Measurements from ENCODE around the gene RNF144B. TPM values are rescaled to one million over a fixed set of nuclear protein-coding genes. Genes with fewer than 3 reads are reported as not detected.

Gene RNF144B
- total RNA-seq, 6 experiments from 2014 or later, result 7.6 to 19.1 (median 10.2) TPM

DNA sequence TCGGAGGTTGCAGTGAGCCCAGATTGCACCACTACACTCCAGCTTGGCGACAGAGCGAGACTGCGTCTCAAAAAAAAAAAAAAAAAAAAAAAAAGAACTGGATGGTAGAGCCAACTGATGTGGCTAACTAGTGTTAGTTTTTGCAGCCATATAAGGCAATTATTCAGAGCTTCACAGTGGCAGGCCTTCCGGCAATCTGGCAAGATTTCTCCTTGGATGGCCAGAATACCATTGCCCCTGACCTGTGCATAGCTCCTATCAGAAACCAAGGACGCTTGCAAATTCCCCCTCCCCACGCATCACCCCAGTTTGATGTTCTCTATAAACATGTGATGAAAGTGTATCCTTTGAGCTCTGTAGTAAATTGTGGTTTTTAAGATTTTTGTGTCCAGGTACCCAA lies 127.0 kb downstream of the RNF144B start:
- Histone ChIP-seq H3K9me3 (no peaks in the 10 kb centered on the region), H3K4me3 (no peak overlapping the region), H3K27ac (no peak overlapping the region), H3K27me3 (no peaks in the 10 kb centered on the region), H3K36me3 (no peaks in the 10 kb centered on the region), H3K4me1 (peaks cover 0 to 14% (median 0%) of the 10 kb centered on the region in 4 donors)
- intact Hi-C loops (cut with DNase I), result no loop called here
- 85% methylated on average over 3 of the region's 7 CpGs for WGBS (ENCODE audit: insufficient coverage, low coverage, low lambda C conversion rate, missing lambda C conversion rate)
- no peak for TF ChIP-seq POLR2A (IDR thresholded peaks at IDR 0.05)
- TF ChIP-seq, protein P1, sequence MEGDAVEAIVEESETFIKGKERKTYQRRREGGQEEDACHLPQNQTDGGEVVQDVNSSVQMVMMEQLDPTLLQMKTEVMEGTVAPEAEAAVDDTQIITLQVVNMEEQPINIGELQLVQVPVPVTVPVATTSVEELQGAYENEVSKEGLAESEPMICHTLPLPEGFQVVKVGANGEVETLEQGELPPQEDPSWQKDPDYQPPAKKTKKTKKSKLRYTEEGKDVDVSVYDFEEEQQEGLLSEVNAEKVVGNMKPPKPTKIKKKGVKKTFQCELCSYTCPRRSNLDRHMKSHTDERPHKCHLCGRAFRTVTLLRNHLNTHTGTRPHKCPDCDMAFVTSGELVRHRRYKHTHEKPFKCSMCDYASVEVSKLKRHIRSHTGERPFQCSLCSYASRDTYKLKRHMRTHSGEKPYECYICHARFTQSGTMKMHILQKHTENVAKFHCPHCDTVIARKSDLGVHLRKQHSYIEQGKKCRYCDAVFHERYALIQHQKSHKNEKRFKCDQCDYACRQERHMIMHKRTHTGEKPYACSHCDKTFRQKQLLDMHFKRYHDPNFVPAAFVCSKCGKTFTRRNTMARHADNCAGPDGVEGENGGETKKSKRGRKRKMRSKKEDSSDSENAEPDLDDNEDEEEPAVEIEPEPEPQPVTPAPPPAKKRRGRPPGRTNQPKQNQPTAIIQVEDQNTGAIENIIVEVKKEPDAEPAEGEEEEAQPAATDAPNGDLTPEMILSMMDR (IDR thresholded peaks at IDR 0.05), result no peak
- ATAC-seq (no peak), DNase-seq (no peak)

DNA sequence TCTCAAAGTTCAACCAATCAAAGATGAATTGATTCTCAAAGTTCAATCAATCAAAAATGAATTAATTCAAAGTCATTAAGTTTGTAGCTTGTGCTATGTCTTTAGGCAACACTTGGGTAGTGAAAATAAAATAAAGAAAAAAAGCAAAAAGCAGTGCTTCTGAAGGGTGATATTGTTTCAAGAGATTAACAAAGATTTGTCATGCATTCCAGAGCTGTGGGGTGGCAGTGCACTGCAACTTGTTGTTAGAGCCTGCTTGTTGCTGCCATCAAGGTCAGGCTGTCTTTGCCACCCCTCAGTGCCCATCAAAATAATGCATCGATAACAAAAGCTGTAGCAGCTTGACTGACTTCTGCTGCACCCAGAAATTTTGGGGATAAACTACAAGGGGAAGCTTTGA lies 128.6 kb downstream of the RNF144B start:
- no peak overlapping the region for H3K4me3 ChIP-seq
- ATAC-seq (no peak), DNase-seq (no peak)
- H3K27ac ChIP-seq, result no peak overlapping the region
- H3K36me3 ChIP-seq, result no peaks in the 10 kb centered on the region
- H3K27me3 ChIP-seq, result no peaks in the 10 kb centered on the region
- no peak for TF ChIP-seq POLR2A (IDR thresholded peaks at IDR 0.05)
- TF ChIP-seq, protein P1 (IDR thresholded peaks at IDR 0.05), result no peak
- intact Hi-C loops (cut with DNase I), result no loop called here
- peaks cover 0 to 14% (median 0%) of the 10 kb centered on the region in 4 donors for H3K4me1 ChIP-seq
- 43% methylated on average over 1 of the region's 1 CpG for WGBS (ENCODE audit: insufficient coverage, low coverage, low lambda C conversion rate, missing lambda C conversion rate)
- H3K9me3 ChIP-seq, result no peaks in the 10 kb centered on the region

Other genes with a start within 250 kb of the RNF144B start
- gene TPMT, start 232.3 kb upstream of the RNF144B start, total RNA-seq, result 10 to 100 TPM; 26.5 to 31.8 (median 27.7) TPM
- 10 to 100 TPM in 2 of 6 experiments, 1 to 10 TPM in 4; 5.0 to 12.1 (median 9.3) TPM for gene KDM1B, start 231.9 kb upstream of the RNF144B start, total RNA-seq
- gene DEK, start 122.8 kb upstream of the RNF144B start, total RNA-seq, result 10 to 100 TPM; 17.8 to 49.2 (median 27.1) TPM